Esophagus squamous epithelium (tissue), 5 donors: ENCODE results near the gene NR3C2. TPM values are rescaled to one million over a fixed set of nuclear protein-coding genes. Genes with fewer than 3 reads are reported as not detected.

Experiments used
- DNase-seq: peaks from one replicate; lab custom pipeline; 2025; lab: John Stamatoyannopoulos, UW
- H3K27ac ChIP-seq, 4 donors: fragments of 200-600 bp; sonication (generic); one replicate each; pipeline ENCODE4 v1.5.1; 2016 to 2019; ENCODE audit warnings: mild to moderate bottlenecking in 1 of 4
- H3K27me3 ChIP-seq, 4 donors: fragments of 200-600 bp; sonication (generic); 1 replicate in 3 of 4; 2 replicates in 1 of 4; pipeline versions ENCODE4 v1.5.1 to v1.6.0; 2017 to 2021; ENCODE audit warnings: antibody characterized with exemption in 1 of 4
- H3K36me3 ChIP-seq, 3 donors: fragments of 200-600 bp; sonication (generic); one replicate each; pipeline ENCODE4 v1.5.1; 2016 to 2019
- H3K4me1 ChIP-seq, 3 donors: fragments of 200-600 bp; sonication (generic); one replicate each; pipeline ENCODE4 v1.5.1; 2017 to 2019
- H3K4me3 ChIP-seq, 4 donors: fragments of 200-600 bp; sonication (generic); 1 replicate in 3 of 4; 2 replicates in 1 of 4; pipeline ENCODE4 v1.5.1; 2016 to 2019; ENCODE audit warnings: mild to moderate bottlenecking in 2 of 4, moderate library complexity in 1 of 4
- H3K9me3 ChIP-seq, 3 donors: fragments of 200-600 bp; sonication (generic); one replicate each; pipeline ENCODE4 v1.5.1; 2016 to 2019
- POLR2A ChIP-seq, 4 donors: fragments of 450-650 bp; IDR thresholded peaks; one replicate each; pipeline ENCODE4 v1.6.1; 2017; ENCODE audit warnings: antibody characterized with exemption in 4 of 4, mild to moderate bottlenecking in 4 of 4, moderate library complexity in 3 of 4
- WGBS, 2 donors: methylation state at CpG; one replicate each; pipeline ENCODE4 v1.1.5; 2018; 5-methylcytosine and 5-hydroxymethylcytosine counted together
- intact Hi-C: fragments of 100-400 bp; cut with DNase I; formaldehyde crosslinking; loops from one replicate; pipeline ENCODE4 v1.15.0; 2022
- total RNA-seq, 4 donors: library from RNA; depleted of rRNA; stranded (reverse); fragments of >200 nt; gene quantifications; one replicate each; pipeline ENCODE4 v1.1.0, GENCODE V29; 2016
- TF ChIP-seq, protein P1 (sequence below), 6 experiments: fragments of 450-650 bp in 4 of 6; fragments of 200-600 bp in 2 of 6; sonication (generic) in 2 of 6; IDR thresholded peaks; one replicate each; pipeline ENCODE4 v1.5.1; 2016 to 2019; ENCODE audit warnings: antibody characterized with exemption in 6 of 6, mild to moderate bottlenecking in 4 of 6, moderate library complexity in 4 of 6
- donor health status: DM: yes; HTN: yes; CAD: no.

The NR3C2 gene
- total RNA-seq, 4 donors from 2014 or later: 1.2 to 5.3 (median 2.3) TPM

DNA sequence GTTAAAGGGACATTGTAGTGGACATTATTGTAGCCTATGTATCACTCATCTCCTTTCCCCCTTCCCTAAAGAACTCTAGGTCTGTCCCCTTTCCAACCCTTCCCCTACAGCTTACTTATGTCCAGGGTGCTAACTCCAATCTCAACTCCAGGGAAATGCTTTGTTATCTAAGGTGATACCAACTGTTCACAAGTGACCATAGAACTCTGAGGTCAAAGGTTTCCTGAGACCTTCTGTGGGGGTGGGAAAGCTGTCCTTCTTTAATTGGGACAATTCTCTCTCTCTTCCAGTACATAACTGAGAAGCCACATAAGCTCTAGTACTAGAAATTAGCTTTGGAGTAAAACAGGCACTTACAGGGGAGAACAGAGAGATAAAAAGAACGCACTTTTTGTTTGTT, 212.4 kb downstream of the NR3C2 start:
- Histone ChIP-seq H3K4me3 (no peak overlapping the region), H3K27me3 (no peaks in the 10 kb centered on the region), H3K4me1 (peaks cover 0 to 4% (median 0%) of the 10 kb centered on the region in 3 donors), H3K27ac (no peak overlapping the region), H3K9me3 (no peaks in the 10 kb centered on the region), H3K36me3 (no peaks in the 10 kb centered on the region)
- intact Hi-C loops: no loop called here
- no peak for TF ChIP-seq POLR2A (IDR thresholded peaks at IDR 0.05)
- TF ChIP-seq, protein P1, sequence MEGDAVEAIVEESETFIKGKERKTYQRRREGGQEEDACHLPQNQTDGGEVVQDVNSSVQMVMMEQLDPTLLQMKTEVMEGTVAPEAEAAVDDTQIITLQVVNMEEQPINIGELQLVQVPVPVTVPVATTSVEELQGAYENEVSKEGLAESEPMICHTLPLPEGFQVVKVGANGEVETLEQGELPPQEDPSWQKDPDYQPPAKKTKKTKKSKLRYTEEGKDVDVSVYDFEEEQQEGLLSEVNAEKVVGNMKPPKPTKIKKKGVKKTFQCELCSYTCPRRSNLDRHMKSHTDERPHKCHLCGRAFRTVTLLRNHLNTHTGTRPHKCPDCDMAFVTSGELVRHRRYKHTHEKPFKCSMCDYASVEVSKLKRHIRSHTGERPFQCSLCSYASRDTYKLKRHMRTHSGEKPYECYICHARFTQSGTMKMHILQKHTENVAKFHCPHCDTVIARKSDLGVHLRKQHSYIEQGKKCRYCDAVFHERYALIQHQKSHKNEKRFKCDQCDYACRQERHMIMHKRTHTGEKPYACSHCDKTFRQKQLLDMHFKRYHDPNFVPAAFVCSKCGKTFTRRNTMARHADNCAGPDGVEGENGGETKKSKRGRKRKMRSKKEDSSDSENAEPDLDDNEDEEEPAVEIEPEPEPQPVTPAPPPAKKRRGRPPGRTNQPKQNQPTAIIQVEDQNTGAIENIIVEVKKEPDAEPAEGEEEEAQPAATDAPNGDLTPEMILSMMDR (IDR thresholded peaks at IDR 0.05): no peak
- 92 to 100% methylated on average over 1 of the region's 1 CpG for WGBS, 2 donors
- no peak for DNase-seq

DNA sequence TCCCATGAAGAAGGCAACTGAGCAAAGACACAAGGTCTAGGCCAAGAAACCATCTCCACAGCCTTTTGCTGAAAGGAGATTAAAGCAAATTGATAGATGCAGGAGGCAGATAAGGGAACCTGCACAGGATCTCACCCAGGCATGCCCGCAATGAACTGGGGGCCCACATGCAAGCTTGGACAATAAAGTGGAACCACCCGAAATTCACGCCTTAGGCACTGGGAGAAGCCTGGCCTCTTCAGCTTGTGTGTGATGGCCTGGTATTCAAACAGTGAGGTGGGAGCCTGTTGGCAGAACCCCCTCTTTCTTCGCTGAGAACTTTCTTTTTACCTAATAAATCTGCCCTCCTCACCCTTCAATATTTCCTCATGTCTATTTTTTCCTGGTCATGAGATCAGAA, 213.2 kb downstream of the NR3C2 start:
- Histone ChIP-seq H3K27ac (no peak overlapping the region), H3K27me3 (no peaks in the 10 kb centered on the region), H3K36me3 (no peaks in the 10 kb centered on the region), H3K4me3 (no peak overlapping the region), H3K4me1 (peaks cover 0 to 4% (median 0%) of the 10 kb centered on the region in 3 donors), H3K9me3 (no peaks in the 10 kb centered on the region)
- TF ChIP-seq, protein P1 (IDR thresholded peaks at IDR 0.05): no peak
- no peak for TF ChIP-seq POLR2A (IDR thresholded peaks at IDR 0.05)
- DNase-seq: no peak
- WGBS, 2 donors: 72 to 76% methylated on average over 4 of the region's 4 CpGs
- intact Hi-C loops: no loop called here

DNA sequence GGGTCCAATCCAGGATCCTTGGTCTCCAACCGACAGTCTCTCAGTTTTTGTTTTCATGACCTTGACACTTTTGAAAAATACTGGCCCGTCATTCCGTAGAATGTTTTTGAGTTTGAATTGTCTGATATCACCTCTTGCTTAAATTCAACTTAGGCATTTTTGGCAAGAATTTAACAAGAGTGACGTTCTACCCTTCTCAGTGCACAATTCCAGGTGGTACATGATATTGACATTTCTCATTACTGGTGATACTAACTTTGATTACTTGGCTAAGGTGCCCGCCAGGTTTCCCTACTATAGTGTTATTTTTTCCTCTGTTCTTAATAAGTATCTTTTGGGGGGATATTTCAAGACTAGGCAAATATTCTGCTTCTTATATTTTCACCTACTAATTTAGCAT, 215.1 kb downstream of the NR3C2 start:
- Histone ChIP-seq H3K4me1 (peaks cover 0 to 4% (median 0%) of the 10 kb centered on the region in 3 donors), H3K36me3 (no peaks in the 10 kb centered on the region), H3K9me3 (no peaks in the 10 kb centered on the region), H3K27me3 (no peaks in the 10 kb centered on the region), H3K27ac (no peak overlapping the region), H3K4me3 (no peak overlapping the region)
- WGBS, 2 donors: 90 to 91% methylated on average over 5 of the region's 5 CpGs
- no peak for DNase-seq
- TF ChIP-seq, protein P1 (IDR thresholded peaks at IDR 0.05): no peak
- TF ChIP-seq POLR2A (IDR thresholded peaks at IDR 0.05): no peak
- intact Hi-C loops: no loop called here

DNA sequence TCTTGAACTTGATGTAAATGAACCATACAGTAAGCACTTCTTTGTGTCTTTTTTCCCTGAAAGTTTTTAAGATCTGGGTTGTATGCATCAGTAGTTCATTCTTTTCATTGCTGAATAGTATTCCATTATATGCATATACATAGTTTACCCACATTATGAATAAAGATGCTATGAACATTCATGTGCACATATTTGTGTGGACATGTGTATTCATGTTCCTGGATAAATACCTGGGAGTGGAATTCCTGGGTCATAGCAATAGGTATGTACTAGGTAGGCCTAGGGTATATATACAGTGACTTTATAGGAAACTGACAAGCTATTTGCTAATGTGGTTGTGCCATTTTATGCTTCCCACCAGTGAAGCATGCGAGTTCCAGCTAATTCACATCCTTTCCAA, 215.9 kb downstream of the NR3C2 start:
- DNase-seq: no peak
- intact Hi-C loops: no loop called here
- WGBS, 2 donors: 83 to 86% methylated on average over 1 of the region's 1 CpG

DNA sequence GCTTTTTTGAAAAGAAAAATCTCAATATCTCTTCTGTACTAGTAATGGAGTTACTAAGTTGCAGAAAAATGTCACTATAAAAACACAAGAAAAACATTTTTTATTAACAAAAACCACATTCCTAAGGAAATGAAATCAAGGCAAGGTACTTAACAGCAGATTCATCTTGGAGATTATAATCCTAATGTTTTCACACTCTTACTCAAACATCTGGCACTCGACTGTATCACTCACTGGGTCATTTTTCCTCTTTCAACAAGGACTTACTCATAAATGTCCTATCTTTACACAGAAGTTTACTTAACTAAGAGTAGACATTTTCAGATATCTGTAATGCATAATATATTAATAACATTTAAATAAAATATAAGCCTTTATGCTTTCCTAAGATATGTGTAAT, 216.6 kb downstream of the NR3C2 start:
- DNase-seq: no peak
- no peaks in the 10 kb centered on the region for H3K36me3 ChIP-seq
- H3K4me1 ChIP-seq: peaks cover 0 to 4% (median 0%) of the 10 kb centered on the region in 3 donors
- WGBS, 2 donors: 43 to 50% methylated on average over 1 of the region's 1 CpG
- H3K9me3 ChIP-seq: no peaks in the 10 kb centered on the region
- no peak overlapping the region for H3K27ac ChIP-seq
- no peak for TF ChIP-seq POLR2A (IDR thresholded peaks at IDR 0.05)
- TF ChIP-seq, protein P1 (IDR thresholded peaks at IDR 0.05): no peak
- no peak overlapping the region for H3K4me3 ChIP-seq
- intact Hi-C loops: no loop called here
- no peaks in the 10 kb centered on the region for H3K27me3 ChIP-seq

More for the DNA sequence above, 215.9 kb downstream of the NR3C2 start:
- Histone ChIP-seq H3K27ac (no peak overlapping the region), H3K9me3 (no peaks in the 10 kb centered on the region), H3K36me3 (no peaks in the 10 kb centered on the region), H3K4me1 (peaks cover 0 to 4% (median 0%) of the 10 kb centered on the region in 3 donors), H3K27me3 (no peaks in the 10 kb centered on the region), H3K4me3 (no peak overlapping the region)
- no peak for TF ChIP-seq POLR2A (IDR thresholded peaks at IDR 0.05)
- TF ChIP-seq, protein P1 (IDR thresholded peaks at IDR 0.05): no peak
